ENCODE measurements around the gene SH3GL2.

The SH3GL2 gene

GRCh38 chr9:17825265-17825659 lies 246.4 kb downstream of the SH3GL2 start:
- no peak for DNase-seq (ENCODE audit: extremely low read depth, low read depth)
- no peak overlapping the region for H3K4me3 ChIP-seq (replicated peaks; ENCODE audit: low read depth, low read length)
- TF ChIP-seq CTCF (IDR thresholded peaks at IDR 0.05; ENCODE audit: low read depth, low read length, missing control alignments) = no peak

- no peak for TF ChIP-seq CTCF (IDR thresholded peaks at IDR 0.05; ENCODE audit: low read depth, low read length, missing control alignments)
- no peak overlapping the region for H3K4me3 ChIP-seq (replicated peaks; ENCODE audit: low read depth, low read length)
- no peak for DNase-seq (ENCODE audit: extremely low read depth, low read depth)
Measured at GRCh38 chr9:17829064-17829463, 250.2 kb downstream of the SH3GL2 start.

GRCh38 chr9:17829812-17830385 lies 251.0 kb downstream of the SH3GL2 start:
- DNase-seq (ENCODE audit: extremely low read depth, low read depth) = no peak
- TF ChIP-seq CTCF (IDR thresholded peaks at IDR 0.05; ENCODE audit: low read depth, low read length, missing control alignments) = no peak
- H3K4me3 ChIP-seq (replicated peaks; ENCODE audit: low read depth, low read length) = no peak overlapping the region

GRCh38 chr9:17832812-17833211 lies 253.9 kb downstream of the SH3GL2 start:
- no peak overlapping the region for H3K4me3 ChIP-seq (replicated peaks; ENCODE audit: low read depth, low read length)
- TF ChIP-seq CTCF (IDR thresholded peaks at IDR 0.05; ENCODE audit: low read depth, low read length, missing control alignments) = no peak
- DNase-seq (ENCODE audit: extremely low read depth, low read depth) = no peak

GRCh38 chr9:17833846-17834245 lies 255.0 kb downstream of the SH3GL2 start:
- TF ChIP-seq CTCF (IDR thresholded peaks at IDR 0.05; ENCODE audit: low read depth, low read length, missing control alignments) = no peak
- DNase-seq (ENCODE audit: extremely low read depth, low read depth) = no peak
- H3K4me3 ChIP-seq (replicated peaks; ENCODE audit: low read depth, low read length) = no peak overlapping the region

- TF ChIP-seq CTCF (IDR thresholded peaks at IDR 0.05; ENCODE audit: low read depth, low read length, missing control alignments) = no peak
- no peak overlapping the region for H3K4me3 ChIP-seq (replicated peaks; ENCODE audit: low read depth, low read length)
- no peak for DNase-seq (ENCODE audit: extremely low read depth, low read depth)
Measured at GRCh38 chr9:17837965-17838364, 259.1 kb downstream of the SH3GL2 start.

GRCh38 chr9:17839776-17840175 lies 260.9 kb downstream of the SH3GL2 start:
- DNase-seq (ENCODE audit: extremely low read depth, low read depth) = no peak
- TF ChIP-seq CTCF (IDR thresholded peaks at IDR 0.05; ENCODE audit: low read depth, low read length, missing control alignments) = no peak
- no peak overlapping the region for H3K4me3 ChIP-seq (replicated peaks; ENCODE audit: low read depth, low read length)

All from HFF-Myc (cell line).